T-cell (primary cell): Measurements from ENCODE around the gene PEAR1. TPM values are rescaled to one million over a fixed set of nuclear protein-coding genes. Genes with fewer than 3 reads are reported as not detected.

ENCODE experiments used
- ATAC-seq, 4 experiments: fragments of 200-7000 bp in 3 of 4; fragments of 150-1000 bp in 1 of 4; cut with Tn5 transposase; replicated peaks in 1 of 4; 1 replicate in 3 of 4; 2 replicates in 1 of 4; pipeline ENCODE4 v1.10.0; 2021; ENCODE audit warnings: moderate library complexity in 3 of 4, mild to moderate bottlenecking in 2 of 4, moderate number of reproducible peaks in 1 of 4
- CTCF ChIA-PET, 2 donors: fragments of 300-600 bp; sonication (Branson Sonifier 250); formaldehyde crosslinking; loops; one replicate each; lab custom pipeline; 2022; ENCODE audit warnings: antibody characterized with exemption in 2 of 2; lab: Charles Lee
- POLR2A ChIA-PET, 2 donors: fragments of 300-600 bp; sonication (Branson Sonifier 250); formaldehyde crosslinking; loops; one replicate each; lab custom pipeline; 2022; ENCODE audit warnings: antibody characterized with exemption in 2 of 2; lab: Charles Lee
- DNase-seq, 35 experiments: peaks; one replicate each; pipeline versions ENCODE4 v3.0.0 to v3.0.0-alpha.2; 2013 to 2023
- H3K27ac ChIP-seq: one replicate; pipeline ENCODE4 v1.5.1; 2013; ENCODE audit warnings: low read length
- H3K27me3 ChIP-seq, 2 experiments: replicated peaks in 1 of 2; 1 replicate in 1 of 2; 2 replicates in 1 of 2; pipeline versions ENCODE4 v1.6.1 to v1.7.0; 2013; ENCODE audit warnings: low read length in 1 of 2, mixed read lengths in 1 of 2; ENCODE audit not compliant: control insufficient read depth in 2 of 2, insufficient read depth in 2 of 2; ENCODE audit errors: extremely low read depth in 1 of 2
- H3K36me3 ChIP-seq, 2 donors: 1 replicate in 1 of 2; 2 replicates in 1 of 2; pipeline versions ENCODE4 v1.6.1 to v1.7.0; 2013; ENCODE audit warnings: low read length in 1 of 2; ENCODE audit not compliant: control insufficient read depth in 2 of 2, insufficient read depth in 1 of 2; ENCODE audit errors: extremely low read depth in 1 of 2
- H3K4me1 ChIP-seq, 2 experiments: 1 replicate in 1 of 2; 2 replicates in 1 of 2; pipeline versions ENCODE4 v1.6.1 to v1.7.0; 2013; ENCODE audit warnings: low read length in 2 of 2, mixed read lengths in 1 of 2; ENCODE audit not compliant: insufficient read depth in 2 of 2, control insufficient read depth in 1 of 2; ENCODE audit errors: extremely low read depth in 1 of 2
- H3K4me3 ChIP-seq, 2 donors: 1 replicate in 1 of 2; 2 replicates in 1 of 2; pipeline versions ENCODE4 v1.5.1 to v1.7.0; 2013; ENCODE audit warnings: mild to moderate bottlenecking in 2 of 2, low read length in 1 of 2, moderate library complexity in 1 of 2; ENCODE audit not compliant: control insufficient read depth in 1 of 2; ENCODE audit errors: extremely low read depth in 1 of 2
- H3K9me3 ChIP-seq: 2 replicates; pipeline ENCODE4 v1.7.0; 2013
- H3K27ac Mint-ChIP-seq, 2 donors: one replicate each; pipeline ENCODE4 v1.8.0; 2020 to 2021; ENCODE audit warnings: mild to moderate bottlenecking in 2 of 2, mixed read lengths in 2 of 2
- H3K27me3 Mint-ChIP-seq, 2 donors: one replicate each; pipeline ENCODE4 v1.8.0; 2021 to 2022; ENCODE audit warnings: mixed read lengths in 2 of 2
- H3K36me3 Mint-ChIP-seq: one replicate; pipeline ENCODE4 v1.8.0; 2021; ENCODE audit warnings: mixed read lengths
- H3K4me1 Mint-ChIP-seq, 3 donors: one replicate each; pipeline ENCODE4 v1.8.0; 2020 to 2022; ENCODE audit warnings: mixed read lengths in 3 of 3, mild to moderate bottlenecking in 1 of 3
- H3K4me3 Mint-ChIP-seq, 3 donors: one replicate each; pipeline ENCODE4 v1.8.0; 2020 to 2022; ENCODE audit warnings: mild to moderate bottlenecking in 3 of 3, mixed read lengths in 3 of 3, moderate library complexity in 3 of 3
- H3K9me3 Mint-ChIP-seq, 3 donors: one replicate each; pipeline ENCODE4 v1.8.0; 2020 to 2022; ENCODE audit warnings: mixed read lengths in 3 of 3
- WGBS: methylation state at CpG from one replicate; pipeline ENCODE4 v1.1.5; 2013; ENCODE audit warnings: missing lambda C conversion rate; ENCODE audit not compliant: insufficient coverage; 5-methylcytosine and 5-hydroxymethylcytosine counted together
- total RNA-seq, 35 experiments: library from RNA in 6 of 35; stranded (reverse) in 6 of 35; fragments of 120-200 nt in 1 of 35; gene quantifications; one replicate each; pipeline versions ENCODE4 v1.2.1 to v1.2.4 and lab custom pipeline; 2013 to 2026

Gene PEAR1
- total RNA-seq, 5 donors from 2014 or later (not counting 1 experiment from before 2014, with no cell fraction given) = 0.09 to 0.67 (median 0.28) TPM

- POLR2A ChIA-PET = no interaction called here
- Mint-ChIP-seq H3K27me3 (peaks cover 41 to 56% of the 10 kb centered on the region in 2 donors), H3K4me3 (peak overlapping the region in 1 of 3 donors; percentile 42), H3K4me1 (peaks cover 13 to 30% (median 25%) of the 10 kb centered on the region in 3 donors), H3K27ac (peak overlapping the region in 1 of 2 donors; percentile 41), H3K36me3 (no peaks in the 10 kb centered on the region), H3K9me3 (no peaks in the 10 kb centered on the region)
- Histone ChIP-seq H3K4me1 (peaks cover 5 to 30% of the 10 kb centered on the region in 2 experiments), H3K4me3 (no peak overlapping the region), H3K27ac (no peak overlapping the region), H3K36me3 (no peaks in the 10 kb centered on the region), H3K9me3 (no peaks in the 10 kb centered on the region), H3K27me3 (peaks cover 9 to 78% of the 10 kb centered on the region in 2 experiments)
- CTCF ChIA-PET = interaction anchor here (1.0 to 5.8 kb wide), 5 partner anchors 20 to 62 kb away, joined by 3 to 57 read pairs (median 26); no protein-coding TSS in a partner anchor
- DNase-seq (no peak), ATAC-seq (no peak)
- 68% methylated on average over 5 of the region's 5 CpGs for WGBS
Observed at GRCh38 chr1:156858555-156858956, 35.0 kb upstream of the PEAR1 start.

- H3K4me3 Mint-ChIP-seq = peak within 1 kb of the TSS; percentile 69 to 90 (median 75)
- H3K36me3 Mint-ChIP-seq = no peaks in the 10 kb centered on the region
- H3K4me3 ChIP-seq = peak within 1 kb of the TSS; percentile 38 to 71
- H3K4me1 ChIP-seq = peaks cover 5 to 30% of the 10 kb centered on the region in 2 experiments
- H3K9me3 ChIP-seq = no peaks in the 10 kb centered on the region
- H3K9me3 Mint-ChIP-seq = no peaks in the 10 kb centered on the region
- peak within 1 kb of the TSS in 1 of 2 donors; percentile 41 for H3K27ac Mint-ChIP-seq
- DNase-seq (no peak), ATAC-seq (peak in 1 of 4 experiments; percentile 3)
- H3K27me3 Mint-ChIP-seq = peaks cover 45 to 61% of the 10 kb centered on the region in 2 donors
- POLR2A ChIA-PET = interaction anchor here in 1 of 2 donors (1.4 kb wide), 1 partner anchor 58 kb away, joined by 3 read pairs; no protein-coding TSS in a partner anchor
- H3K4me1 Mint-ChIP-seq = peaks cover 16 to 32% (median 29%) of the 10 kb centered on the region in 3 donors
- no peaks in the 10 kb centered on the region for H3K36me3 ChIP-seq
- WGBS = 23% methylated on average over 28 of the region's 39 CpGs
- H3K27me3 ChIP-seq = peaks cover 12 to 80% of the 10 kb centered on the region in 2 experiments
- no peak within 1 kb of the TSS for H3K27ac ChIP-seq
- CTCF ChIA-PET = interaction anchor here (0.6 to 5.8 kb wide), 14 partner anchors 10 to 169 kb away, joined by 3 to 57 read pairs (median 11); partner anchors contain the start of genes ISG20L2 (in 1 of the 2) and METTL25B (in 1 of the 2)
Observed at GRCh38 chr1:156858959-156859522, 34.5 kb upstream of the PEAR1 start, which contains the start of gene INSRR. Gene INSRR, minus strand, starts transcription at chr1:156859117. Its CDS starts 496 bp downstream, at chr1:156858621.

GRCh38 chr1:156859523-156860112 lies 33.9 kb upstream of the PEAR1 start:
- DNase-seq = peak in 8 of 35 experiments; percentile 10 to 42 (median 17)
- H3K27me3 Mint-ChIP-seq = peaks cover 50 to 64% of the 10 kb centered on the region in 2 donors
- no peaks in the 10 kb centered on the region for H3K36me3 Mint-ChIP-seq
- no peaks in the 10 kb centered on the region for H3K9me3 Mint-ChIP-seq
- ChIA-PET CTCF (interaction anchor here (0.6 to 5.8 kb wide), 20 partner anchors 10 to 170 kb away, joined by 3 to 57 read pairs (median 8); partner anchors contain the start of genes CRABP2 (in 1 of the 2), ISG20L2 (in 1 of the 2) and METTL25B (in 1 of the 2)), POLR2A (interaction anchor here in 1 of 2 donors (1.4 kb wide), 1 partner anchor 59 kb away, joined by 3 read pairs; no protein-coding TSS in a partner anchor)
- no peaks in the 10 kb centered on the region for H3K9me3 ChIP-seq
- no peaks in the 10 kb centered on the region for H3K36me3 ChIP-seq
- H3K4me1 Mint-ChIP-seq = peaks cover 18 to 32% (median 30%) of the 10 kb centered on the region in 3 donors
- H3K4me3 ChIP-seq = peak overlapping the region; percentile 38 to 71
- no peak overlapping the region for H3K27ac ChIP-seq
- peaks cover 5 to 30% of the 10 kb centered on the region in 2 experiments for H3K4me1 ChIP-seq
- H3K27me3 ChIP-seq = peaks cover 13 to 80% of the 10 kb centered on the region in 2 experiments
- H3K27ac Mint-ChIP-seq = no peak overlapping the region
- peak overlapping the region; percentile 69 to 90 (median 75) for H3K4me3 Mint-ChIP-seq
- peak; percentile 17 to 34 (median 26) for ATAC-seq
- 2% methylated on average over 29 of the region's 33 CpGs for WGBS

GRCh38 chr1:156860113-156860627 lies 33.3 kb upstream of the PEAR1 start:
- H3K27me3 ChIP-seq = peaks cover 13 to 86% of the 10 kb centered on the region in 2 experiments
- peaks cover 18 to 32% (median 30%) of the 10 kb centered on the region in 3 donors for H3K4me1 Mint-ChIP-seq
- no peaks in the 10 kb centered on the region for H3K36me3 ChIP-seq
- H3K9me3 ChIP-seq = no peaks in the 10 kb centered on the region
- H3K36me3 Mint-ChIP-seq = no peaks in the 10 kb centered on the region
- H3K4me3 Mint-ChIP-seq = peak overlapping the region; percentile 69 to 90 (median 75)
- H3K4me1 ChIP-seq = peaks cover 5 to 30% of the 10 kb centered on the region in 2 experiments
- H3K27ac ChIP-seq = no peak overlapping the region
- H3K27me3 Mint-ChIP-seq = peaks cover 50 to 70% of the 10 kb centered on the region in 2 donors
- 4% methylated on average over 30 of the region's 35 CpGs for WGBS
- ChIA-PET CTCF (interaction anchor here (0.6 to 5.8 kb wide), 19 partner anchors 11 to 170 kb away, joined by 3 to 57 read pairs (median 8); partner anchors contain the start of genes CRABP2 (in 1 of the 2), ISG20L2 (in 1 of the 2) and METTL25B (in 1 of the 2)), POLR2A (interaction anchor here in 1 of 2 donors (1.4 kb wide), 1 partner anchor 59 kb away, joined by 3 read pairs; no protein-coding TSS in a partner anchor)
- DNase-seq (peak in 31 of 35 experiments; percentile 17 to 73 (median 37)), ATAC-seq (peak; percentile 69 to 74 (median 70))
- no peak overlapping the region for H3K27ac Mint-ChIP-seq
- no peaks in the 10 kb centered on the region for H3K9me3 Mint-ChIP-seq
- peak overlapping the region; percentile 38 to 71 for H3K4me3 ChIP-seq

GRCh38 chr1:156860628-156861423 lies 32.7 kb upstream of the PEAR1 start, which contains the start of gene NTRK1:
Gene NTRK1, plus strand, starts transcription at chr1:156860865. Its CDS starts 70 bp downstream, at chr1:156860935.
- Mint-ChIP-seq H3K27ac (no peak within 1 kb of the TSS), H3K27me3 (peaks cover 53 to 76% of the 10 kb centered on the region in 2 donors), H3K4me1 (peaks cover 21 to 33% (median 32%) of the 10 kb centered on the region in 3 donors), H3K36me3 (no peaks in the 10 kb centered on the region), H3K9me3 (no peaks in the 10 kb centered on the region), H3K4me3 (peak within 1 kb of the TSS; percentile 69 to 90 (median 75))
- H3K36me3 ChIP-seq = no peaks in the 10 kb centered on the region
- WGBS = 6% methylated on average over 54 of the region's 69 CpGs
- H3K27me3 ChIP-seq = peaks cover 13 to 92% of the 10 kb centered on the region in 2 experiments
- ATAC-seq = peak; percentile 80 to 87 (median 83)
- peak within 1 kb of the TSS; percentile 38 to 71 for H3K4me3 ChIP-seq
- ChIA-PET CTCF (interaction anchor here (0.6 to 5.8 kb wide), 15 partner anchors 12 to 172 kb away, joined by 3 to 57 read pairs (median 10); partner anchors contain the start of genes ISG20L2 (in 1 of the 2) and METTL25B (in 1 of the 2)), POLR2A (interaction anchor here (0.6 to 1.4 kb wide), 2 partner anchors 60 to 66 kb away, joined by 3 to 4 read pairs; no protein-coding TSS in a partner anchor)
- peak in 32 of 35 experiments; percentile 15 to 69 (median 44) for DNase-seq
- peaks cover 5 to 31% of the 10 kb centered on the region in 2 experiments for H3K4me1 ChIP-seq
- H3K27ac ChIP-seq = no peak within 1 kb of the TSS
- H3K9me3 ChIP-seq = no peaks in the 10 kb centered on the region
